K562 (cell line): ENCODE results near the gene MGAT4D. TPM values are rescaled to one million over a fixed set of nuclear protein-coding genes. Genes with fewer than 3 reads are reported as not detected.
A peak's percentile ranks its signal among the peaks of the same experiment; 100 is the strongest.

Experiments used
- ATAC-seq: fragments of 200-7000 bp; cut with Tn5 transposase; 3 replicates; pipeline ENCODE4 v1.9.1; 2020; ENCODE audit warnings: moderate library complexity
- BruUV-seq: library from RNA; stranded (reverse); fragments of 400-500 nt; replicated peaks from 2 replicates; lab custom pipeline; 2021; lab: Mats Ljungman, UMichigan
- CTCF ChIA-PET: fragments of 300-600 bp; formaldehyde crosslinking; extraction: SDS; loops from one replicate; lab custom pipeline; 2021; ENCODE audit warnings: low intra/inter-chr PET ratio; lab: Yijun Ruan, JAX
- POLR2A ChIA-PET: fragments of 300-600, 350-650 bp; sonication (Branson Sonifier 250); formaldehyde crosslinking; extraction: SDS; loops from one replicate; lab custom pipeline; 2021; ENCODE audit warnings: antibody characterized with exemption, inconsistent platforms; lab: Yijun Ruan, JAX
- DNase-seq, 4 experiments: peaks; one replicate each; pipeline versions ENCODE4 v3.0.0 to v3.0.0-alpha.2; 2011 to 2018; ENCODE audit warnings: low spot score in 3 of 4, mixed read lengths in 3 of 4; ENCODE audit errors: extremely low read depth in 1 of 4
- FAIRE-seq: peaks from 2 replicates; lab custom pipeline; 2011; peaks lifted over from hg19 to GRCh38; lab: Jason Lieb, UNC
- H2AFZ ChIP-seq: 2 replicates; pipeline ENCODE4 v1.6.0; 2011; ENCODE audit warnings: low read depth, low read length, control low read depth, inconsistent platforms
- H3K27ac ChIP-seq: fragments of 200-600 bp; 3 replicates; pipeline ENCODE4 v1.8.0; 2011; ENCODE audit warnings: low read depth, mild to moderate bottlenecking, control low read depth, inconsistent platforms, low read length, moderate library complexity, mixed read lengths; ENCODE audit errors: extremely low read depth
- H3K27me3 ChIP-seq, 2 experiments: fragments of 300-600 bp in 1 of 2; 2 replicates in 1 of 2; 3 replicates in 1 of 2; pipeline versions ENCODE4 v1.6.0 to v1.8.0; 2011; ENCODE audit warnings: inconsistent platforms in 2 of 2, low read length in 2 of 2, mild to moderate bottlenecking in 1 of 2, mixed read lengths in 1 of 2, moderate library complexity in 1 of 2; ENCODE audit not compliant: control insufficient read depth in 2 of 2, insufficient read depth in 2 of 2
- H3K36me3 ChIP-seq: fragments of 300-600 bp; 3 replicates; pipeline ENCODE4 v1.8.0; 2011; ENCODE audit warnings: mild to moderate bottlenecking, low read length, inconsistent platforms; ENCODE audit not compliant: control insufficient read depth, insufficient read depth
- H3K4me1 ChIP-seq, 2 experiments: fragments of 200-600 bp in 1 of 2; replicated peaks in 1 of 2; 2 replicates in 1 of 2; 3 replicates in 1 of 2; pipeline versions ENCODE4 v1.5.1 to v1.8.0; 2011; ENCODE audit warnings: inconsistent platforms in 2 of 2, low read length in 2 of 2, mild to moderate bottlenecking in 1 of 2, mixed read lengths in 1 of 2, moderate library complexity in 1 of 2; ENCODE audit not compliant: control insufficient read depth in 2 of 2, insufficient read depth in 2 of 2
- H3K4me2 ChIP-seq: 2 replicates; pipeline ENCODE4 v1.6.1; 2011; ENCODE audit warnings: low read length, control low read depth, inconsistent platforms, mixed read lengths; ENCODE audit not compliant: insufficient read depth
- H3K4me3 ChIP-seq: fragments of 200-600 bp; sonication (generic), shearing (Covaris generic); 2 replicates; pipeline ENCODE4 v1.5.1; 2016; ENCODE audit warnings: control low read depth, inconsistent platforms
- H3K79me2 ChIP-seq: fragments of 200-600 bp; 3 replicates; pipeline ENCODE4 v1.8.0; 2011; ENCODE audit warnings: low read length, inconsistent platforms; ENCODE audit not compliant: control insufficient read depth, insufficient read depth
- H3K9ac ChIP-seq, 2 experiments: 2 replicates each; pipeline versions ENCODE4 v1.6.0 to v1.6.1; 2011; ENCODE audit warnings: low read depth in 2 of 2, low read length in 2 of 2, control low read depth in 1 of 2, inconsistent platforms in 1 of 2, mild to moderate bottlenecking in 1 of 2, mixed read lengths in 1 of 2; ENCODE audit not compliant: insufficient read depth in 1 of 2
- H3K9me1 ChIP-seq: one replicate; pipeline ENCODE4 v1.6.0; 2011; ENCODE audit warnings: inconsistent platforms, mild to moderate bottlenecking, low read length, moderate library complexity; ENCODE audit not compliant: control insufficient read depth, insufficient read depth
- H3K9me3 ChIP-seq: replicated peaks from 2 replicates; pipeline ENCODE4 v1.5.1; 2011; ENCODE audit warnings: low read depth, low read length, inconsistent platforms; ENCODE audit not compliant: control insufficient read depth, insufficient read depth
- H4K20me1 ChIP-seq: replicated peaks from 2 replicates; pipeline ENCODE4 v1.6.1; 2011; ENCODE audit warnings: low read length, inconsistent platforms, mixed read lengths; ENCODE audit not compliant: control insufficient read depth, insufficient read depth
- CTCF ChIP-seq, 3 experiments: IDR thresholded peaks in 2 of 3; conservative IDR thresholded peaks in 1 of 3; 2 replicates each; pipeline ENCODE4 v1.5.1; 2011 to 2012; ENCODE audit warnings: low read length in 3 of 3, mild to moderate bottlenecking in 3 of 3, control low read depth in 2 of 3, improper control_type of control experiment in 1 of 3, inconsistent platforms in 1 of 3, low read depth in 1 of 3, mixed read lengths in 1 of 3, moderate library complexity in 1 of 3; ENCODE audit not compliant: insufficient read depth in 2 of 3
- RAD21 ChIP-seq, 2 experiments: fragments of 250-450 bp in 1 of 2; fragments of 450-650 bp in 1 of 2; sonication (Bioruptor Pico) in 1 of 2; formaldehyde crosslinking in 1 of 2; IDR thresholded peaks in 1 of 2; conservative IDR thresholded peaks in 1 of 2; 2 replicates each; pipeline versions ENCODE4 v1.4.0 to v1.8.0; 2020 to 2022; ENCODE audit warnings: mild to moderate bottlenecking in 2 of 2, moderate library complexity in 1 of 2
- ZNF589 ChIP-seq: fragments of 200-800 bp; sonication (Bioruptor generic); IDR thresholded peaks from 2 replicates; pipeline ENCODE4 v1.6.1; 2016; ENCODE audit warnings: low read depth, missing genetic modification characterization, missing compliant biosample characterization
- WGBS: fragments of 100-300 bp; shearing (Covaris generic); methylation state at CpG from one replicate; pipeline ENCODE4 v1.1.6; 2016; ENCODE audit warnings: low coverage, mixed read lengths; ENCODE audit not compliant: insufficient coverage; ENCODE audit errors: missing lambda C conversion rate; 5-methylcytosine and 5-hydroxymethylcytosine counted together
- in situ Hi-C: fragments of 300-500 bp; cut with MboI; formaldehyde crosslinking; loops from 4 replicates; pipeline ENCODE4 v1.15.0; 2018; ENCODE audit warnings: inconsistent platforms, mixed read lengths
- intact Hi-C: fragments of 100-400 bp; cut with micrococcal nuclease; formaldehyde crosslinking; loops from 2 replicates; pipeline ENCODE4 v1.14.2; 2022
- polyA plus RNA-seq, 8 experiments: library from polyadenylated mRNA; depleted of rRNA in 4 of 8; stranded (reverse) in 5 of 8; unstranded in 3 of 8; fragments of >200 nt; fragmentation: Nextera tagmentation in 2 of 8; fragmentation: Illumina TruSeq in 1 of 8; extraction: Ambion mirVana in 2 of 8; extraction: Trizol in 1 of 8; gene quantifications; 2 replicates each; pipeline versions ENCODE4 v1.2.1 to v1.2.3, GENCODE V29; 2011 to 2014; ENCODE audit warnings: inconsistent platforms in 1 of 8, missing spikeins in 1 of 8
- total RNA-seq, 7 experiments: library from RNA; depleted of rRNA in 6 of 7; stranded (reverse); fragments of >200 nt in 6 of 7; fragmentation: Illumina TruSeq in 2 of 7; extraction: Trizol in 2 of 7; gene quantifications; 2 replicates each; pipeline versions ENCODE4 v1.2.1 to v1.2.3, GENCODE V29; 2011 to 2021; ENCODE audit warnings: low replicate concordance in 1 of 7

The MGAT4D gene
- total and polyA plus RNA-seq, 9 of the 15 experiments (the other 6 are each of a cell fraction or from before 2014, with no cell fraction given), result not detected

DNA sequence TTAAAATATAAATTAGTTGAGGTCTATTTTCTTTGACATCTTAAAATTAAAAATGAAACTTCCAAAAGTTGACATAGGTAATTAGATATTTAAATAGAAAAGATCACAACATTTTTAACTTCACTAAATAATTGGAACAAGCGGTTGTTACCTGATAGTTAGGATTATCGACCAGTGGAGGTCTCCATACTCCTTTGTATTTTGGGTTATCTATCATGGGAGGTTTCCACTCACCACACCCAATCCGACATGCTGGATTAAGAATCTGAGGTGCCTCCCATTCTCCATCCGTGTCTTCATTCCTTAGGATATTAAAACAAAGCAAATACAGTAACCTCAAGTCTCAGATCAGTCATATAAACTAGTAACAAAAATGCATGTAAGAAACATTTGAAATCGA, 102.4 kb downstream of the MGAT4D start:
- Histone ChIP-seq H3K27me3 (no peaks in the 10 kb centered on the region; a peak in 1 of 5 replicates), H2AFZ (no peak overlapping the region), H3K27ac (no peak overlapping the region), H3K9me1 (no peaks in the 10 kb centered on the region), H3K9me3 (no peaks in the 10 kb centered on the region), H3K4me2 (no peak overlapping the region), H3K9ac (no peak overlapping the region), H3K4me1 (no peaks in the 10 kb centered on the region), H3K36me3 (no peaks in the 10 kb centered on the region), H3K4me3 (no peak overlapping the region), H4K20me1 (no peaks in the 10 kb centered on the region), H3K79me2 (no peaks in the 10 kb centered on the region)
- WGBS, result 6% methylated on average over 5 of the region's 5 CpGs
- POLR2A ChIA-PET, result no interaction called here
- CTCF ChIA-PET, result interaction anchor here (0.6 to 2.2 kb wide), 3 partner anchors 214 to 242 kb away, joined by 3 to 8 read pairs (median 3); no protein-coding TSS in a partner anchor
- intact Hi-C loops, result loop anchor here (1.0 kb wide), 1 partner anchor 215 kb away; no protein-coding TSS in a partner anchor
- DNase-seq (peak in 1 of 4 experiments; percentile 7), FAIRE-seq (no peak), ATAC-seq (no peak)
- BruUV-seq, result no TSS peak
- in situ Hi-C loops, result no loop called here
- TF ChIP-seq RAD21 (CRISPR knock-in tag; conservative IDR thresholded peaks at IDR 0.05 in 1 of 2, IDR thresholded peaks at IDR 0.05 in 1 of 2) (peak; percentile 16 to 33; a peak in 2 of 4 replicates), CTCF (IDR thresholded peaks at IDR 0.05 in 2 of 3, conservative IDR thresholded peaks at IDR 0.05 in 1 of 3; ENCODE audit: insufficient read depth in 2 of 3, low read depth in 1 of 3, low read length in 3 of 3) (peak in 1 of 3 experiments; percentile 38; a peak in 2 of 6 replicates), ZNF589 (CRISPR knock-in tag) (no peak)

Other genes with a start within 250 kb of the MGAT4D start
- 16.7 and 16.8 TPM in 2 replicates for gene SCOC, start 124.6 kb downstream of the MGAT4D start, total RNA-seq (2014; rRNA removed)
- gene SCOC, start 124.6 kb downstream of the MGAT4D start, total RNA-seq (2014; rRNA removed; fragmentation: Illumina TruSeq; extraction: Trizol), result 53.7 and 59.5 TPM in 2 replicates
- 36.9 and 39.9 TPM in 2 replicates for gene SCOC, start 124.6 kb downstream of the MGAT4D start, total RNA-seq (2015; rRNA removed; fragmentation: Illumina TruSeq; extraction: Trizol)
- gene SCOC, start 124.6 kb downstream of the MGAT4D start, total RNA-seq (2021), result 32.3 and 38.0 TPM in 2 replicates
- gene SCOC, start 124.6 kb downstream of the MGAT4D start, polyA plus RNA-seq (2011; rRNA removed), result 10.9 and 51.1 TPM in 2 replicates
- gene SCOC, start 124.6 kb downstream of the MGAT4D start, polyA plus RNA-seq (2014; fragmentation: Illumina TruSeq; extraction: Trizol), result 35.1 and 46.7 TPM in 2 replicates
- gene SCOC, start 124.6 kb downstream of the MGAT4D start, polyA plus RNA-seq (2014; fragmentation: Nextera tagmentation; extraction: Ambion mirVana), result 100 to 1,000 TPM in 1 of 2 experiments, 10 to 100 TPM in 1; 93.6 to 110 TPM
- gene SCOC, start 124.6 kb downstream of the MGAT4D start, polyA plus RNA-seq (2014; rRNA removed), result 38.5 and 38.9 TPM in 2 replicates
- 1.9 TPM in 2 replicates for gene CLGN, start 70.6 kb downstream of the MGAT4D start, total RNA-seq (2014; rRNA removed)
- gene CLGN, start 70.6 kb downstream of the MGAT4D start, total RNA-seq (2014; rRNA removed; fragmentation: Illumina TruSeq; extraction: Trizol), result 3.5 and 3.6 TPM in 2 replicates
- gene CLGN, start 70.6 kb downstream of the MGAT4D start, total RNA-seq (2015; rRNA removed; fragmentation: Illumina TruSeq; extraction: Trizol), result 2.6 and 3.2 TPM in 2 replicates
- gene CLGN, start 70.6 kb downstream of the MGAT4D start, total RNA-seq (2021), result 2.2 and 2.7 TPM in 2 replicates
- 0.11 and 0.22 TPM in 2 replicates for gene CLGN, start 70.6 kb downstream of the MGAT4D start, polyA plus RNA-seq (2011; rRNA removed)
- 3.0 and 3.4 TPM in 2 replicates for gene CLGN, start 70.6 kb downstream of the MGAT4D start, polyA plus RNA-seq (2014; fragmentation: Illumina TruSeq; extraction: Trizol)
- 1 to 10 TPM; 2.7 to 2.8 TPM for gene CLGN, start 70.6 kb downstream of the MGAT4D start, polyA plus RNA-seq (2014; fragmentation: Nextera tagmentation; extraction: Ambion mirVana)
- gene CLGN, start 70.6 kb downstream of the MGAT4D start, polyA plus RNA-seq (2014; rRNA removed), result 2.3 and 2.9 TPM in 2 replicates
- gene ELMOD2, start 25.9 kb upstream of the MGAT4D start, total RNA-seq (2014; rRNA removed), result 11.1 and 13.7 TPM in 2 replicates
- 23.3 and 27.6 TPM in 2 replicates for gene ELMOD2, start 25.9 kb upstream of the MGAT4D start, total RNA-seq (2014; rRNA removed; fragmentation: Illumina TruSeq; extraction: Trizol)
- gene ELMOD2, start 25.9 kb upstream of the MGAT4D start, total RNA-seq (2015; rRNA removed; fragmentation: Illumina TruSeq; extraction: Trizol), result 20.8 and 22.9 TPM in 2 replicates
- gene ELMOD2, start 25.9 kb upstream of the MGAT4D start, total RNA-seq (2021), result 21.9 and 24.0 TPM in 2 replicates
- 12.3 and 22.3 TPM in 2 replicates for gene ELMOD2, start 25.9 kb upstream of the MGAT4D start, polyA plus RNA-seq (2011; rRNA removed)
- gene ELMOD2, start 25.9 kb upstream of the MGAT4D start, polyA plus RNA-seq (2014; fragmentation: Illumina TruSeq; extraction: Trizol), result 13.3 and 14.3 TPM in 2 replicates
- gene ELMOD2, start 25.9 kb upstream of the MGAT4D start, polyA plus RNA-seq (2014; fragmentation: Nextera tagmentation; extraction: Ambion mirVana), result 10 to 100 TPM; 11.0 to 13.1 TPM
- 12.1 and 12.3 TPM in 2 replicates for gene ELMOD2, start 25.9 kb upstream of the MGAT4D start, polyA plus RNA-seq (2014; rRNA removed)
- gene UCP1, start 70.7 kb upstream of the MGAT4D start, total RNA-seq (2014; rRNA removed), result not detected in 2 replicates
- gene UCP1, start 70.7 kb upstream of the MGAT4D start, total RNA-seq (2014; rRNA removed; fragmentation: Illumina TruSeq; extraction: Trizol), result not detected in 2 replicates
- not detected in 2 replicates for gene UCP1, start 70.7 kb upstream of the MGAT4D start, total RNA-seq (2015; rRNA removed; fragmentation: Illumina TruSeq; extraction: Trizol)
- gene UCP1, start 70.7 kb upstream of the MGAT4D start, total RNA-seq (2021), result not detected in 2 replicates
- gene UCP1, start 70.7 kb upstream of the MGAT4D start, polyA plus RNA-seq (2011; rRNA removed), result not detected in 2 replicates
- not detected in 2 replicates for gene UCP1, start 70.7 kb upstream of the MGAT4D start, polyA plus RNA-seq (2014; fragmentation: Illumina TruSeq; extraction: Trizol)
- not detected for gene UCP1, start 70.7 kb upstream of the MGAT4D start, polyA plus RNA-seq (2014; fragmentation: Nextera tagmentation; extraction: Ambion mirVana)
- gene UCP1, start 70.7 kb upstream of the MGAT4D start, polyA plus RNA-seq (2014; rRNA removed), result not detected in 2 replicates